Skeletal muscle satellite cell (primary cell): ENCODE measurements around the gene OST4.
"Not testable (repeated sequence)": the region's sequence is repeated elsewhere in the genome, so short reads cannot be mapped to it uniquely, and the experiment has no call there.

Source experiments
- H3K27me3 ChIP-seq: 2 replicates; pipeline ENCODE4 v1.7.0; 2013; ENCODE audit warnings: low read length; ENCODE audit not compliant: control insufficient read depth, insufficient read depth
- H3K36me3 ChIP-seq: 2 replicates; pipeline ENCODE4 v1.7.0; 2013; ENCODE audit warnings: mild to moderate bottlenecking, control low read depth, low read length; ENCODE audit not compliant: insufficient read depth
- H3K4me1 ChIP-seq: 2 replicates; pipeline ENCODE4 v1.7.0; 2013; ENCODE audit warnings: low read length; ENCODE audit not compliant: control insufficient read depth, insufficient read depth
- H3K4me2 ChIP-seq: 2 replicates; pipeline ENCODE4 v1.7.0; 2013; ENCODE audit warnings: mild to moderate bottlenecking, low read length
- H3K4me3 ChIP-seq: 2 replicates; pipeline ENCODE4 v1.7.0; 2013; ENCODE audit warnings: low read length
- H3K9ac ChIP-seq: 2 replicates; pipeline ENCODE4 v1.7.0; 2013; ENCODE audit warnings: mild to moderate bottlenecking, low read depth, low read length, moderate library complexity
- H3K9me3 ChIP-seq: replicated peaks from 2 replicates; pipeline ENCODE4 v1.7.0; 2013; ENCODE audit warnings: mild to moderate bottlenecking, control low read depth, low read length

OST4 gene

DNA sequence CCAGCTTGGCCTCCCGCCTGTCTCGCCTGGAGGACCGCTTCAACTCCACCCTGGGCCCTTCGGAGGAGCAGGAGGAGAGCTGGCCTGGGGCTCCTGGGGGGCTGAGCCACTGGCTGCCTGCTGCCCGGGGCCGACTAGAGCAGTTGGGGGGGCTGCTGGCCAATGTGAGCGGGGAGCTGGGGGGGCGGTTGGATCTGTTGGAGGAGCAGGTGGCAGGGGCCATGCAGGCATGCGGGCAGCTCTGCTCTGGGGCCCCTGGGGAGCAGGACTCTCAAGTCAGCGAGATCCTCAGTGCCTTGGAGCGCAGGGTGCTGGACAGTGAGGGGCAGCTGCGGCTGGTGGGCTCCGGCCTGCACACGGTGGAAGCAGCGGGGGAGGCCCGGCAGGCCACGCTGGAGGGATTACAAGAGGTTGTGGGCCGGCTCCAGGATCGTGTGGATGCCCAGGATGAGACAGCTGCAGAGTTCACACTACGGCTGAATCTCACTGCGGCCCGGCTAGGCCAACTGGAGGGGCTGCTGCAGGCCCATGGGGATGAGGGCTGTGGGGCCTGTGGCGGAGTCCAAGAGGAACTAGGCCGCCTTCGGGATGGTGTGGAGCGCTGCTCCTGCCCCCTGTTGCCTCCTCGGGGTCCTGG lies 11.4 kb upstream of the OST4 start:
- Histone ChIP-seq H3K27me3 (no peaks in the 10 kb centered on the region), H3K9me3 (no peaks in the 10 kb centered on the region), H3K36me3 (peaks cover 10% of the 10 kb centered on the region), H3K9ac (peak overlapping the region; percentile 24), H3K4me3 (no peak overlapping the region), H3K4me1 (peaks cover 70% of the 10 kb centered on the region), H3K4me2 (peak overlapping the region; percentile 91)

DNA sequence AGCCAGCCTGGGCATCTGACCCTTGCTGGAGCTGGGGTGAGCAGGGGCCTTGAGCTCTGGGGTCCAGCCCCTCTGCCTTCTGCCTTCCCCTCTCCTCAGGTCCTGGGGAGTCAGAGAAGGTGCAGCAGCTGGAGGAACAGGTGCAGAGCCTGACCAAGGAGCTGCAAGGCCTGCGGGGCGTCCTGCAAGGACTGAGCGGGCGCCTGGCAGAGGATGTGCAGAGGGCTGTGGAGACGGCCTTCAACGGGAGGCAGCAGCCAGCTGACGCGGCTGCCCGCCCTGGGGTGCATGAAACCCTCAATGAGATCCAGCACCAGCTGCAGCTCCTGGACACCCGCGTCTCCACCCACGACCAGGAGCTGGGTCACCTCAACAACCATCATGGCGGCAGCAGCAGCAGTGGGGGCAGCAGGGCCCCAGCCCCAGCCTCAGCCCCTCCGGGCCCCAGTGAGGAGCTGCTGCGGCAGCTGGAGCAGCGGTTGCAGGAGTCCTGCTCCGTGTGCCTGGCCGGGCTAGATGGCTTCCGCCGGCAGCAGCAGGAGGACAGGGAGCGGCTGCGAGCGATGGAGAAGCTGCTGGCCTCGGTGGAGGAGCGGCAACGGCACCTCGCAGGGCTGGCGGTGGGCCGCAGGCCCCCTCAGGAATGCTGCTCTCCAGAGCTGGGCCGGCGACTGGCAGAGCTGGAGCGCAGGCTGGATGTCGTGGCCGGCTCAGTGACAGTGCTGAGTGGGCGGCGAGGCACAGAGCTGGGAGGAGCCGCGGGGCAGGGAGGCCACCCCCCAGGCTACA lies 10.7 kb upstream of the OST4 start:
- Histone ChIP-seq H3K4me1 (peaks cover 72% of the 10 kb centered on the region), H3K4me2 (peak overlapping the region; percentile 91), H3K9me3 (no peaks in the 10 kb centered on the region), H3K27me3 (no peaks in the 10 kb centered on the region), H3K9ac (peak overlapping the region; percentile 55), H3K36me3 (peaks cover 10% of the 10 kb centered on the region), H3K4me3 (peak overlapping the region; percentile 41)

DNA sequence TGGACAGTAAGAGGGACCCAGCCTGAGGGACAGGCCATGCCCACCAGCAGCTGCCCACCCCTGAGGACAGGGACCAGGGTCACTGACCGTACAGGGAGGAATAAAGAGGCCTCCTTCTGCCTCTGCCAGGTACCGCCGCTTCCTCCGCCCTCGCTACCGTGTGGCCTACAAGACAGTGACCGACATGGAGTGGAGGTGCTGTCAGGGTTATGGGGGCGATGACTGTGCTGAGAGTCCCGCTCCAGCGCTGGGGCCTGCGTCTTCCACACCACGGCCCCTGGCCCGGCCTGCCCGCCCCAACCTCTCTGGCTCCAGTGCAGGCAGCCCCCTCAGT lies 9.1 kb upstream of the OST4 start:
- Histone ChIP-seq H3K9ac (peak overlapping the region; percentile 86), H3K27me3 (no peaks in the 10 kb centered on the region), H3K36me3 (peaks cover 10% of the 10 kb centered on the region), H3K4me2 (peak overlapping the region; percentile 91), H3K9me3 (no peaks in the 10 kb centered on the region), H3K4me1 (peaks cover 59% of the 10 kb centered on the region), H3K4me3 (peak overlapping the region; percentile 76)

DNA sequence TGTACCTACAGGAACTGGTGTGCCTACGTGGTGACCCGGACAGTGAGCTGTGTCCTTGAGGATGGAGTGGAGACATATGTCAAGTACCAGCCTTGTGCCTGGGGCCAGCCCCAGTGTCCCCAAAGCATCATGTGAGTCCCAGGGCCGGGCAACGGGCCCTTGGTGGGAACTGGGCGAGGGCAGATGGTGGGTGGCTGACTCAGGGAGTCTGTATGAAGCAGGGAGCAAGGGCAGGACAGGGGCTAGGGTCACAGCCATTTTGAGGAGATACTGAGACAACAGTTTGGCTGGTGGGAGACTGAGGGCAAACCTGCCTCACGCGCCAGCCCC lies 8.7 kb upstream of the OST4 start:
- Histone ChIP-seq H3K27me3 (no peaks in the 10 kb centered on the region), H3K36me3 (peaks cover 10% of the 10 kb centered on the region), H3K9me3 (no peaks in the 10 kb centered on the region), H3K9ac (peak overlapping the region; percentile 86), H3K4me1 (peaks cover 58% of the 10 kb centered on the region), H3K4me3 (peak overlapping the region; percentile 76), H3K4me2 (peak overlapping the region; percentile 91)

DNA sequence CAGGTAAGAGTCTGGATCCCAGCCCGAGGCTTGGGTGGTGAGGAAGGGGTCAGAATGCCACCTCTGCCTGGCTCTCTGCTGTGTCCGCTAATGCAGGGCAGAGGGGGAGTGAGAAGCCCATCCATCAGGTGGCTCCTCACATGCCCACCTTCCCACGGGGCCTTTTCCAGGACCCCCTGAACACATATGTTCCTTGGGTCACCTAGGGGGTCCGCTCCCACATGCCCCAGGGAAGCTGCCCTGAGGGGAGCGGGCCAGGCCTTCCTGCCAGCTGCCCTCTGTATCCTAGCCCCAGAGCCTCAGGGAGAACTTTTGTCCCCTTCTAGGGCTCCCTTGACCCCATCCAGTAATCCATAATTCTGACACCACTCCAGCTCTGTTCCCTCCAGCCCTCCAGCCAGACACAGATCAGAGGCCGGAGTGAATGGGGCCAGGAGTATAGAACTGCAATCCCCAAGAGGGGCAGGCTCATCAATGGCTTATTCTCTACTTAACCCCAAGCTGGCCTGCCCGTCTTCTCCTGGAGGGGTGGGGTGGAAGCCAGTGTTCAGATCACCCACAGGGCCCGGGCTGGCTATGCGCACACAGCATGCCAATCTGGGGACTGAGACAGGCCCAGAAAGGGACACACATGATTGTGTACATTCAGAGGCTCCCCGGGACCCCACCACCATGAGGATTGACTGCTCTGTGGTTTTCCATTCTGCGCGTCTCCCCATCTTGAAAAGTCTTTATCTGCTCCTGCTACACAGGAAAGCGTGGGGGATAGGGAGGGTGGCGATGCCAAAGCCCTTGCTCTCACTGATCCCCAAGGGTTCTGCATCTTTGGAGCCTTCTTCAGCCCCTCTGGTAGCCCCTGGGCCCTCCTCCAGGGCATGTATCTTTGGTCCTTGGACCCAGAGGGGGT lies 8.0 kb upstream of the OST4 start:
- Histone ChIP-seq H3K4me3 (peak overlapping the region; percentile 76), H3K9me3 (no peaks in the 10 kb centered on the region), H3K36me3 (peaks cover 10% of the 10 kb centered on the region), H3K9ac (peak overlapping the region; percentile 86), H3K4me1 (peaks cover 63% of the 10 kb centered on the region), H3K4me2 (peak overlapping the region; percentile 91), H3K27me3 (no peaks in the 10 kb centered on the region)

DNA sequence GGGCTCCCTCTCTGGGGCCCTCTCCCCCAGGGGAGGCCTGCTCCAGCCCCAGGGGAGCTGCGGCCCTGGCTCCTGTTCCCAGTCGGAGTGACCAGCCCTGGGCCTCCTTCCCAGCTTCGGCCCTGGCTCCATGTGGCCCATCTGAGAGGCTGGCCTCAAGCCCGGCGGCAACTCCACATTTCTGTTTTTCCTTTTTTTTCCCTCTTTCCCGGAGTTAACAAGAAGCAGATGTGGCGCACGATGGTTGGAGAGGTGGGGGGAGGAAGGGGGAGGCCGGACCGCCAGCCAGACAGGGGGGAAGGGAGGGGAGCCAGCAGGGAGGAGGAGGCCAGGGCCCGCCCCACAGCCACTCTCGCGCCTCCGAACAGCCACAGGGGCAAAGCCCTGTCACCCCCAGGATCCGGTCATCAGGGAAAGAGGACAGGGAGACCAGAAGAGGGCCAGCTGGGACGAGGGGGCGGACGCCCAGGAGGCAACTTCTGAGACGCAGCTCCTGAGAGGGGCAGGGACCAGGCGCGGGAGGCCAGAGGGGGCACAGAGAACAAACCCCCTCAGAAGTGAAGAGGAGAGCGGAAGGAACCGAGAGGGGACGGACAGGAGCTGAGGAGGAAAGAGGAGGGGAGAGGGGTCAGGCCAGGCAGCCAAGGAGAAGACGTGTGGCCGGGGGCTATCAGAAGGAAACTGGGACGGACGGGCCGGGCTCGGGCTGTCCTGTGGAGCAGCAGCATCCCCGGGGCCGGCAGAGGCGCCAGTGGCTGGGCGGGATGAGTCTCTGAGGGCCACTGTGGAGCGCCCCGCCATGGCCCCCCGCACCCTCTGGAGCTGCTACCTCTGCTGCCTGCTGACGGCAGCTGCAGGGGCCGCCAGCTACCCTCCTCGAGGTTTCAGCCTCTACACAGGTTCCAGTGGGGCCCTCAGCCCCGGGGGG lies 7.1 kb upstream of the OST4 start, which contains the start of gene EMILIN1:
TSS of gene EMILIN1 (plus strand) at position 349 of the 928 bp plus-strand sequence. CDS start at position 800, 451 bp downstream.
- Histone ChIP-seq H3K4me3 (peak within 1 kb of the TSS; percentile 76), H3K27me3 (no peaks in the 10 kb centered on the region), H3K4me2 (peak within 1 kb of the TSS; percentile 91), H3K36me3 (peaks cover 8% of the 10 kb centered on the region), H3K4me1 (peaks cover 63% of the 10 kb centered on the region), H3K9ac (peak within 1 kb of the TSS; percentile 86), H3K9me3 (no peaks in the 10 kb centered on the region)

DNA sequence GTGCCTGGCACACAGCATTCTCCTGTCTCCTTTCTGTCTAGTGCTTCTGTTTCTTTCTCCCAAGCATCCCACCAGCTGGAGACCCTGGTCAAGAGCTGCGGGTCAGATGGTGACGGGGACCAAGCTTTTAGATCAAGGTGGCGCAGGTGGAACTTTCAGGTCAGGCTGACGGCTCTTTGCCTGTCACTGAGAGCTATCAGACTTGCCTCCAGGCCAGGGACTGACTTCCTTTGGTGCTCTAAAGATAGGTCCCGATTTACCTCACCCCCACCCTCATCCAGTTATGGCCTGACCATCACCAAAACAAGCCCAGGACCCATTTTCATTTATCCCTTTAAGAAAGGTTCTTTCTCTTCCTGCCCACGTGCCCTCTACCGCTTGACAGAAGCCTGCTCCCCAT lies 5.8 kb upstream of the OST4 start:
- Histone ChIP-seq H3K27me3 (no peaks in the 10 kb centered on the region), H3K9ac (no peak overlapping the region), H3K4me2 (no peak overlapping the region), H3K9me3 (no peaks in the 10 kb centered on the region), H3K36me3 (peaks cover 4% of the 10 kb centered on the region), H3K4me3 (no peak overlapping the region), H3K4me1 (peaks cover 56% of the 10 kb centered on the region)

DNA sequence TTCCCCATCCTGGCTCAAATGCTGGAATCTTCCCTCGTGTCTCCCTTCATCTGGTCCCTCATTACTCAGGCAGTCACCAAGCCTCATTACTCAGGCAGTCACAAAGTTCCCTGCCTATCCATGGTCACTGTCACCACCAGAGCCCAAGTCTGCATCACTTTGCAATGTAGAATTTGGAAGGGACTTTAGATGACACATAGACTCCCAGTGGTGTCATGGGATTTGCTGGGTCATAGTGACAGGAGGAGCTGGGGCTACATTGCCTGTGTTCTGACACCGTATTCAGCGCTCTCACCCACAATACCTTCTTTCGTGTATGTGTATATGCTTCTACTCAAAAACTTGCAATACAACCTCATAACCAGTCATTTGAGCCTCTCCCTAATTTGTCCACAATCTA lies 4.9 kb upstream of the OST4 start:
- no peaks in the 10 kb centered on the region for H3K9me3 ChIP-seq
- H3K9ac ChIP-seq: no peak overlapping the region
- no peak overlapping the region for H3K4me3 ChIP-seq
- H3K36me3 ChIP-seq: no peaks in the 10 kb centered on the region
- H3K4me2 ChIP-seq: no peak overlapping the region
- no peaks in the 10 kb centered on the region for H3K27me3 ChIP-seq
- peaks cover 51% of the 10 kb centered on the region for H3K4me1 ChIP-seq

DNA sequence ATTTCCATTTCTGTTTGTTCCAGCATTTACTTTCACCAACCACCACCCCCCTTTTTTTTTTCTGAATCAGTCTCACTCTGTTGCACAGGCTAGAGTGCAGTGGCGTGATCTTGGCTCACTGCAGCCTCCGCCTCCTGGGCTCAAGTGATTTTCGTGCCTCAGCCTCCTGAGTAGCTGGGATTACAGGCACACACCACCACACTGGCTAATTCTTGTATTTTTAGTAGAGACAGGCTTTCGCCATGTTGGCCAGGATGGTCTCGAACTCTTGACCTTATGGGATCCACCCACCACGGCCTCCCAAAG lies 4.1 kb upstream of the OST4 start:
- peaks cover 45% of the 10 kb centered on the region for H3K4me1 ChIP-seq
- not testable (repeated sequence) for H3K36me3 ChIP-seq, H3K9ac ChIP-seq, H3K4me3 ChIP-seq, H3K4me2 ChIP-seq, H3K9me3 ChIP-seq, H3K27me3 ChIP-seq

DNA sequence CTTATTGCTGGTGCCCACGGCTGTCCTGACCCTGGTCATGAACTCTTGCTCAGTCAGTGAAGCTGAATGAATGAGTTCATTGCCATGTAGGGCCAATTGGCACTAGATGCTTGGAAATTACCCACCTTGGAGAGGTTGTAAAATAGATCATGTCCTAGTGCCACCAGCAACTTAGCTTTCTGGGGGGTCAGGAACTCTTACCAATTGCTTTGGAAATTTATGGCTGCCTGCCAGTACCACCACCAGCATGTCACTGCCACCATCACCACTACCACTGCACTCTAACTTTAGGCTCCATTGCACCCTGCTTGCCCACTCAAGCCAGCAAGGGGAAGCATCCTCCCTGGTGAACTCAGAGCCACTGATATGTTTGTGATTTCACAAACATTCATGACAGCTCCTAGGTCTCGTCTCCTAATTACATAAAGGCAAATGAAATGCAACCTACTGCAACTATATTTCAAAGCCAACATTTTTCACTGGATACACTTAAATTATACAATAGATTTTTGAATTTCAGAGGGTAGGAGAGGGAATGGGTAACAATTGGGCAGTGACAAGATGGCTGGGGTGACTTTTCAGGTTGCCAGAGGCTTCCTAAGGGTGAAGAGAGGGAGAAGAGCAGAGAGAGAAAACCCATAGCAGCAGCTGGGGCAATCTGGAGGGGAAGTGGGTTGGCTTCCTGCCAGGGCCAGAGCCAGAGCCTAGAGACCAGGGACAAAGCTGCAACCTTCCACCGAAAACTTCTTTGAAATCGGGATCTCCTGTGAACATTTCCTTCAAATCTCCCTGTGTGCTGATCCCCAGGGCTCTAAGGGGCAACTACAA lies 3.5 kb upstream of the OST4 start:
- Histone ChIP-seq H3K4me3 (no peak overlapping the region), H3K9ac (no peak overlapping the region), H3K4me1 (peaks cover 45% of the 10 kb centered on the region)

More for the DNA sequence above, 3.5 kb upstream of the OST4 start:
- H3K4me2 ChIP-seq: no peak overlapping the region
- H3K27me3 ChIP-seq: no peaks in the 10 kb centered on the region
- H3K36me3 ChIP-seq: peaks cover under 1% of the 10 kb centered on the region
- no peaks in the 10 kb centered on the region for H3K9me3 ChIP-seq
